MM.1S (cell line): ENCODE results near the gene CUL1.

Experiments
- DNase-seq: peaks from one replicate; pipeline ENCODE4 v3.0.0-alpha.2; 2015
- H2AFZ ChIP-seq: fragments of 300-600 bp; sonication (generic); 2 replicates; pipeline ENCODE4 v1.6.0; 2016; ENCODE audit warnings: antibody characterized with exemption, low read length
- H3F3A ChIP-seq: fragments of 300-600 bp; sonication (generic); 2 replicates; pipeline ENCODE4 v1.6.1; 2016; ENCODE audit warnings: mild to moderate bottlenecking, antibody characterized with exemption, low read length, moderate library complexity, mixed read lengths; ENCODE audit not compliant: insufficient read depth
- H3K27ac ChIP-seq: fragments of 300-600 bp; sonication (generic); 2 replicates; pipeline ENCODE4 v1.5.1; 2016; ENCODE audit warnings: mild to moderate bottlenecking, low read length
- H3K27me3 ChIP-seq: fragments of 300-600 bp; sonication (generic); replicated peaks from 2 replicates; pipeline ENCODE4 v1.6.0; 2016; ENCODE audit warnings: low read length; ENCODE audit not compliant: insufficient read depth
- H3K36me3 ChIP-seq: fragments of 300-600 bp; sonication (generic); replicated peaks from 2 replicates; pipeline ENCODE4 v1.6.1; 2016; ENCODE audit warnings: mild to moderate bottlenecking, low read length, mixed read lengths; ENCODE audit not compliant: insufficient read depth
- H3K4me1 ChIP-seq: fragments of 300-600 bp; sonication (generic); 2 replicates; pipeline ENCODE4 v1.6.1; 2016; ENCODE audit warnings: low read length, mixed read lengths
- H3K4me2 ChIP-seq: fragments of 300-600 bp; sonication (generic); 2 replicates; pipeline ENCODE4 v1.6.0; 2016; ENCODE audit warnings: low read depth, low read length
- H3K4me3 ChIP-seq: fragments of 300-600 bp; sonication (generic); 2 replicates; pipeline ENCODE4 v1.5.1; 2016; ENCODE audit warnings: low read length, mixed read lengths
- H3K79me2 ChIP-seq: fragments of 300-600 bp; sonication (generic); 2 replicates; pipeline ENCODE4 v1.6.1; 2016; ENCODE audit warnings: mixed run types, low read length, mixed read lengths
- H3K9ac ChIP-seq: fragments of 300-600 bp; sonication (generic); 2 replicates; pipeline ENCODE4 v1.6.1; 2016; ENCODE audit warnings: low read length, mixed read lengths
- H3K9me2 ChIP-seq: fragments of 300-600 bp; sonication (generic); replicated peaks from 2 replicates; pipeline ENCODE4 v1.6.1; 2016; ENCODE audit warnings: mild to moderate bottlenecking, low read length, mixed read lengths; ENCODE audit not compliant: insufficient read depth
- H3K9me3 ChIP-seq: fragments of 300-600 bp; sonication (generic); replicated peaks from 2 replicates; pipeline ENCODE4 v1.6.1; 2016; ENCODE audit warnings: mild to moderate bottlenecking, low read length, mixed read lengths; ENCODE audit not compliant: insufficient read depth
- H4K20me1 ChIP-seq: fragments of 300-600 bp; sonication (generic); 2 replicates; pipeline ENCODE4 v1.6.1; 2016; ENCODE audit warnings: mild to moderate bottlenecking, low read length, moderate library complexity, mixed read lengths; ENCODE audit not compliant: insufficient read depth
- EZH2 ChIP-seq: fragments of 300-600 bp; sonication (generic); optimal IDR thresholded peaks from 2 replicates; pipeline ENCODE3; 2017; ENCODE audit warnings: low read depth, mild to moderate bottlenecking, antibody characterized with exemption, low read length, mixed read lengths
- EZH2phosphoT487 ChIP-seq: fragments of 300-600 bp; sonication (generic); IDR thresholded peaks from 2 replicates; pipeline ENCODE4 v1.6.1; 2018; ENCODE audit warnings: antibody characterized with exemption, low read length
- TF ChIP-seq, protein P1 (sequence below): fragments of 300-600 bp; sonication (generic); IDR thresholded peaks from 2 replicates; pipeline ENCODE4 v1.5.1; 2016; ENCODE audit warnings: antibody characterized with exemption, low read length, mixed read lengths

Gene CUL1

DNA sequence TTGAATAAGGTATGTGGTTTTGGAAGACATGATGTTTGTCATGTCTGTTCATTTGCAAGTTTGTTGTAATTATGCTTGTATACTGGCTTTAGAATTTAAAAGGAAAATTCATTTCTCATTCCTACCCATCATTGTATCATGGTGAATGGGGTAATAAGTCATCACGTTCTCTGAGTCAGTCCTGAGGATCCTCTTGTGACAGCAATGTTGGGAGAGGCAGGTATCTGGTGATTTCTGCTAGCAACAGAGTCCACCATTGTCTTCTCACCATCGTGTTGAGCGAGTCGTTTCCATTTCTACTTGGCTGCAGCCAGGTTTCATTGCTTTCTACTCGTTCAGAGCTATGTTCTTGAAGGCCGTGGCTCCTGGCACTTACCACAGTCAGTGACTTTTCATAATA lies 16.3 kb downstream of the CUL1 start:
- no peaks in the 10 kb centered on the region for H3K9me3 ChIP-seq
- no peaks in the 10 kb centered on the region for H3K9me2 ChIP-seq
- no peak overlapping the region for H2AFZ ChIP-seq
- peaks cover 99% of the 10 kb centered on the region for H3K79me2 ChIP-seq
- H3K4me2 ChIP-seq, result peak overlapping the region; percentile 69
- TF ChIP-seq EZH2phosphoT487, result no peak
- peaks cover 59% of the 10 kb centered on the region for H3F3A ChIP-seq
- H3K9ac ChIP-seq, result peak overlapping the region; percentile 31; the same call in 1 of the 2 replicates
- H3K4me3 ChIP-seq, result peak overlapping the region; percentile 20
- H3K27me3 ChIP-seq, result no peaks in the 10 kb centered on the region
- peak; percentile 31 for DNase-seq
- H3K36me3 ChIP-seq, result no peaks in the 10 kb centered on the region
- peaks cover 20% of the 10 kb centered on the region for H4K20me1 ChIP-seq
- H3K4me1 ChIP-seq, result peaks cover 87% of the 10 kb centered on the region
- peak overlapping the region; percentile 88 for H3K27ac ChIP-seq

DNA sequence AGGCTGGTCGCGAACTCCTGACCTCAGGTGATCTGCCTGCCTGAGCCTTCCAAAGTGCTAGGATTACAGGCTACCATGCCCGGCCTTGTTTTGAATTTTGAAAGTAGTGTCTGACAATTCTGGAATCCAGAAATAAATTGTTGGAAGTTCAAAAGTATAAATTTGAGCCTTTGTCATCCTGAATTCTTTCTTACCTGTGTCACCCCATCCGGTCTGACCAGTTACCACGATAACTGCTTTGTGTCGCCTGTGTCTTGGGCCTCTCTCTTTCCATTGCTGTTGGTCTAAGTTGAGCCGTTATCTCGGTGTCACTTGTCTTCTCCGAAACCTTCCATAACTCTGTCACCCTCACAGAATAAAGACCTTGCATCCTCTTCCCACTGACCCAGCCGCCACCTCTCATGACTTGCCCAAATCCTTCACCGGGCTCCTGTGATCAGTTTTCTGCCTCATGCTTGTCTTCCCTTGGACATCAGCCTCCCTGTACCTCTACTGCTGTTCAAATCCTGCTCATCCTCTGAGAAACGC lies 18.6 kb downstream of the CUL1 start:
- no peak overlapping the region for H3K4me3 ChIP-seq
- H3K4me2 ChIP-seq, result no peak overlapping the region; the same call in 1 of the 2 replicates
- H3K9me2 ChIP-seq, result no peaks in the 10 kb centered on the region
- peaks cover 39% of the 10 kb centered on the region for H3F3A ChIP-seq
- H3K79me2 ChIP-seq, result peaks cover 99% of the 10 kb centered on the region
- no peak for DNase-seq
- no peak overlapping the region for H2AFZ ChIP-seq
- peaks cover 43% of the 10 kb centered on the region for H4K20me1 ChIP-seq
- H3K4me1 ChIP-seq, result peaks cover 79% of the 10 kb centered on the region
- no peak overlapping the region for H3K9ac ChIP-seq
- H3K27ac ChIP-seq, result no peak overlapping the region
- no peaks in the 10 kb centered on the region for H3K36me3 ChIP-seq
- no peaks in the 10 kb centered on the region for H3K9me3 ChIP-seq
- no peaks in the 10 kb centered on the region for H3K27me3 ChIP-seq
- TF ChIP-seq EZH2 (no peak), EZH2phosphoT487 (no peak)
- TF ChIP-seq, protein P1, sequence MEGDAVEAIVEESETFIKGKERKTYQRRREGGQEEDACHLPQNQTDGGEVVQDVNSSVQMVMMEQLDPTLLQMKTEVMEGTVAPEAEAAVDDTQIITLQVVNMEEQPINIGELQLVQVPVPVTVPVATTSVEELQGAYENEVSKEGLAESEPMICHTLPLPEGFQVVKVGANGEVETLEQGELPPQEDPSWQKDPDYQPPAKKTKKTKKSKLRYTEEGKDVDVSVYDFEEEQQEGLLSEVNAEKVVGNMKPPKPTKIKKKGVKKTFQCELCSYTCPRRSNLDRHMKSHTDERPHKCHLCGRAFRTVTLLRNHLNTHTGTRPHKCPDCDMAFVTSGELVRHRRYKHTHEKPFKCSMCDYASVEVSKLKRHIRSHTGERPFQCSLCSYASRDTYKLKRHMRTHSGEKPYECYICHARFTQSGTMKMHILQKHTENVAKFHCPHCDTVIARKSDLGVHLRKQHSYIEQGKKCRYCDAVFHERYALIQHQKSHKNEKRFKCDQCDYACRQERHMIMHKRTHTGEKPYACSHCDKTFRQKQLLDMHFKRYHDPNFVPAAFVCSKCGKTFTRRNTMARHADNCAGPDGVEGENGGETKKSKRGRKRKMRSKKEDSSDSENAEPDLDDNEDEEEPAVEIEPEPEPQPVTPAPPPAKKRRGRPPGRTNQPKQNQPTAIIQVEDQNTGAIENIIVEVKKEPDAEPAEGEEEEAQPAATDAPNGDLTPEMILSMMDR, result no peak

GRCh38 chr7:148718431-148718830 lies 19.7 kb downstream of the CUL1 start:
- peaks cover 76% of the 10 kb centered on the region for H3K4me1 ChIP-seq

GRCh38 chr7:148719753-148720152 lies 21.1 kb downstream of the CUL1 start:
- Histone ChIP-seq H3K27ac (no peak overlapping the region), H3K36me3 (no peaks in the 10 kb centered on the region), H3K27me3 (no peaks in the 10 kb centered on the region), H3K9me2 (no peaks in the 10 kb centered on the region), H4K20me1 (peaks cover 67% of the 10 kb centered on the region), H3K4me3 (no peak overlapping the region), H3K4me1 (peaks cover 70% of the 10 kb centered on the region), H3K9me3 (no peaks in the 10 kb centered on the region), H2AFZ (no peak overlapping the region), H3K9ac (no peak overlapping the region), H3K4me2 (no peak overlapping the region), H3F3A (peaks cover 16% of the 10 kb centered on the region), H3K79me2 (peaks cover 100% of the 10 kb centered on the region)
- no peak for TF ChIP-seq EZH2phosphoT487
- TF ChIP-seq, protein P1, result no peak
- no peak for TF ChIP-seq EZH2
- no peak for DNase-seq

More at GRCh38 chr7:148718431-148718830, 19.7 kb downstream of the CUL1 start:
- H4K20me1 ChIP-seq, result peaks cover 54% of the 10 kb centered on the region
- no peaks in the 10 kb centered on the region for H3K9me2 ChIP-seq
- H2AFZ ChIP-seq, result no peak overlapping the region
- H3K4me3 ChIP-seq, result no peak overlapping the region
- H3K27me3 ChIP-seq, result no peaks in the 10 kb centered on the region
- no peaks in the 10 kb centered on the region for H3K36me3 ChIP-seq
- H3K27ac ChIP-seq, result no peak overlapping the region
- DNase-seq, result no peak
- no peaks in the 10 kb centered on the region for H3K9me3 ChIP-seq
- peaks cover 28% of the 10 kb centered on the region for H3F3A ChIP-seq
- H3K79me2 ChIP-seq, result peaks cover 100% of the 10 kb centered on the region
- no peak overlapping the region for H3K4me2 ChIP-seq
- no peak overlapping the region for H3K9ac ChIP-seq
- TF ChIP-seq EZH2 (no peak), EZH2phosphoT487 (no peak)
- TF ChIP-seq, protein P1, result no peak
